Loucy (cell line): ENCODE data around the gene XPC.

Source experiments
- EZH2phosphoT487 ChIP-seq: fragments of 200-600 bp; IDR thresholded peaks from 2 replicates; pipeline ENCODE4 v1.6.1; 2018; ENCODE audit warnings: antibody characterized with exemption, mild to moderate bottlenecking, moderate library complexity, borderline replicate concordance
- TF ChIP-seq, protein P1 (sequence below): fragments of 200-600 bp; sonication (generic); conservative IDR thresholded peaks from 2 replicates; pipeline ENCODE4 v1.5.1; 2014; ENCODE audit warnings: mild to moderate bottlenecking, antibody characterized with exemption, low read length

DNA sequence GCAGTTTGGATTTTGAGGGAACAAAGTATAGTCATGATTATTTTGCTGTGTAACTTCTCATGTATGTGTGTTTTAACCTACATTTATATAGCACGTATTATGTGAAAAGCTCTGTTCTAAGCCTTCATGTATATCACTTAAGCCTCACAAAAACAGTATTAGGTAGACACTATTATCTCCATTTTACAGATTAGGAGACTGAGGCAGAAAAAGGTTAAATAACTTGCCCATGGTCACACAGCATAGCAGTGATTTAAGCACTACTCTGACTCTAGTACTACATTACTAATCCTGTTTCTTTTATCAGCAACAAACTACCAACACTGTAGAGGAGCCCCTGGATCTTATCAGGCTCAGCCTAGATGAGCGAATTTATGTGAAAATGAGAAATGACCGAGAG is 2.9 kb upstream of the XPC start:
- TF ChIP-seq, protein P1, sequence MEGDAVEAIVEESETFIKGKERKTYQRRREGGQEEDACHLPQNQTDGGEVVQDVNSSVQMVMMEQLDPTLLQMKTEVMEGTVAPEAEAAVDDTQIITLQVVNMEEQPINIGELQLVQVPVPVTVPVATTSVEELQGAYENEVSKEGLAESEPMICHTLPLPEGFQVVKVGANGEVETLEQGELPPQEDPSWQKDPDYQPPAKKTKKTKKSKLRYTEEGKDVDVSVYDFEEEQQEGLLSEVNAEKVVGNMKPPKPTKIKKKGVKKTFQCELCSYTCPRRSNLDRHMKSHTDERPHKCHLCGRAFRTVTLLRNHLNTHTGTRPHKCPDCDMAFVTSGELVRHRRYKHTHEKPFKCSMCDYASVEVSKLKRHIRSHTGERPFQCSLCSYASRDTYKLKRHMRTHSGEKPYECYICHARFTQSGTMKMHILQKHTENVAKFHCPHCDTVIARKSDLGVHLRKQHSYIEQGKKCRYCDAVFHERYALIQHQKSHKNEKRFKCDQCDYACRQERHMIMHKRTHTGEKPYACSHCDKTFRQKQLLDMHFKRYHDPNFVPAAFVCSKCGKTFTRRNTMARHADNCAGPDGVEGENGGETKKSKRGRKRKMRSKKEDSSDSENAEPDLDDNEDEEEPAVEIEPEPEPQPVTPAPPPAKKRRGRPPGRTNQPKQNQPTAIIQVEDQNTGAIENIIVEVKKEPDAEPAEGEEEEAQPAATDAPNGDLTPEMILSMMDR, result no peak
- no peak for TF ChIP-seq EZH2phosphoT487
